OCI-LY3 (cell line): Measurements from ENCODE around the gene HYOU1.

Source experiments
- CTCF ChIP-seq: fragments of 200-600, 300-600 bp; sonication (generic); IDR thresholded peaks from 2 replicates; pipeline ENCODE4 v1.5.1; 2014; ENCODE audit warnings: antibody characterized with exemption, low read length, low read depth
- EZH2phosphoT487 ChIP-seq: fragments of 200-600 bp; shearing (Covaris generic); IDR thresholded peaks from 2 replicates; pipeline ENCODE4 v1.6.1; 2018; ENCODE audit warnings: antibody characterized with exemption, mixed run types, low read depth

GRCh38 chr11:118998388-118998717 is 58.7 kb downstream of the HYOU1 start:
- no peak for TF ChIP-seq CTCF
- TF ChIP-seq EZH2phosphoT487: no peak
